Duodenal mucosa (tissue), 2 donors: ENCODE data around the gene HPX.
A peak's percentile ranks its signal among the peaks of the same experiment; 100 is the strongest.

Source experiments
- H3K27ac ChIP-seq: one replicate; pipeline ENCODE4 v1.7.0; 2013; ENCODE audit warnings: low read depth, low read length
- H3K27me3 ChIP-seq, 2 donors: one replicate each; pipeline ENCODE4 v1.7.0; 2013; ENCODE audit warnings: low read length in 2 of 2, control low read depth in 1 of 2; ENCODE audit not compliant: insufficient read depth in 2 of 2, control insufficient read depth in 1 of 2
- H3K36me3 ChIP-seq, 2 donors: one replicate each; pipeline ENCODE4 v1.7.0; 2013; ENCODE audit warnings: low read length in 2 of 2, control low read depth in 1 of 2; ENCODE audit not compliant: insufficient read depth in 2 of 2, control insufficient read depth in 1 of 2
- H3K4me1 ChIP-seq, 2 donors: one replicate each; pipeline ENCODE4 v1.7.0; 2013; ENCODE audit warnings: low read length in 2 of 2, control low read depth in 1 of 2; ENCODE audit not compliant: insufficient read depth in 2 of 2, control insufficient read depth in 1 of 2
- H3K4me3 ChIP-seq, 2 donors: one replicate each; pipeline ENCODE4 v1.7.0; 2013; ENCODE audit warnings: low read length in 2 of 2, low read depth in 1 of 2
- H3K9ac ChIP-seq, 2 donors: one replicate each; pipeline ENCODE4 v1.7.0; 2013; ENCODE audit warnings: low read length in 2 of 2, low read depth in 1 of 2
- H3K9me3 ChIP-seq, 2 donors: one replicate each; pipeline ENCODE4 v1.7.0; 2013; ENCODE audit warnings: low read length in 2 of 2, control low read depth in 1 of 2; ENCODE audit not compliant: control insufficient read depth in 1 of 2

Gene HPX

DNA sequence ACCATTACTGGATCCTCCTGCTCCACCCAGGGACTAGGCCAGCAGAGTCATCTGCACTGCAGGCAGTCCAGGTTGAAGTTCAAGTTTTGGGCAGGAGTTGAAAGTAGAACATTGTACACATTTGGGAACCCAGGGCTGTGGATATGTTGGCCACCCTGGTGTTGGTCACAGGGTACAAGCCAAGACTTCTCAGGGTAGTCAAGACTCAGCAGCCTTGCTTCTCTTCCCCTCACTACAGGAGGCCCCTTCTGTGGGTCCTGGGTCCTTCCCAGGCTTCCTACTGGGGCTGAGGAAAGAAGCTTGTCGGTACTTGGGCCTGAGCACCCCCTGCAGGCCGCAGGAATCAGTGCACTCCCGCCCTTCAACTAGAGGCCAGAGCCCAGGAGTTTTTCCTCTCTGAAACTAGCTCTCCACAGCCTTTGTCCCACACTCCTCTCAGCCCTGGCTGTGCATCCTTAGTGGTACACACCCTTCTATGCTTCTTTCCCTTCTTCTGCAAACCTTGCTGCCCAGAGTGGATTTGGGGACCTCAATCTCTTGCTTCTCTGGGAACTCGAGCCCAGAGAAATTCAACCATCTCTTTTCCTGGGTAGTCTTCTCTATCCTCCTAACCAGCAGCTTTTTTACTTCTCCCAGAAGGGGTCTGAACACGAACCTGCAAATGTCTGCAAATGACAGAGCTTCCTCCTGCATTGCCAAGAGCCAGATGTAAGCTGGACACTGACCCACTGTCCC lies 2.6 kb upstream of the HPX start:
- peaks cover 0 to 5% of the 10 kb centered on the region in 2 donors for H3K4me1 ChIP-seq
- no peaks in the 10 kb centered on the region for H3K27me3 ChIP-seq
- H3K9me3 ChIP-seq: no peaks in the 10 kb centered on the region
- H3K27ac ChIP-seq: no peak overlapping the region
- H3K36me3 ChIP-seq: peaks cover 0 to 4% of the 10 kb centered on the region in 2 donors
- H3K9ac ChIP-seq: no peak overlapping the region
- no peak overlapping the region for H3K4me3 ChIP-seq

DNA sequence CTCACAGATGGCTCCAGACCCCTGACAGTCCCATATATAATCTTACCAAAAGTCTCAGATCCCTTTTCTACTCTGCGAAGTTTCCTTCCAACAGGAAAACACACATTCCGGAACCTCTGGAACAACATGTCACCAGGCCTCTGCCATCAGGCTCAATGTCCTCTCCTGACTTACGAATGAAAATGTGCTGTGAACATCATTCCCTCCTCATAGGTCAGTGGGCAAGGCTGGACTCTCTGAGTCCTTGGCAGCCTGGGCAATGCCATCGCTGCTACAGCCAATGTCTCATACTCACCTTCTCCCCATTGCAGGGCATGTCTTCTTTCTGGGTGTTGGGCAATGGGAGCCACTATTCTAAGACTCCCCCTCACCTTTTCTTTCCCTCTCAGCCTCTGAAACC lies 1.7 kb upstream of the HPX start:
- no peaks in the 10 kb centered on the region for H3K9me3 ChIP-seq
- no peak overlapping the region for H3K9ac ChIP-seq
- H3K4me1 ChIP-seq: peaks cover 0 to 9% of the 10 kb centered on the region in 2 donors
- no peak overlapping the region for H3K27ac ChIP-seq
- peaks cover 0 to 4% of the 10 kb centered on the region in 2 donors for H3K36me3 ChIP-seq
- no peak overlapping the region for H3K4me3 ChIP-seq
- no peaks in the 10 kb centered on the region for H3K27me3 ChIP-seq

DNA sequence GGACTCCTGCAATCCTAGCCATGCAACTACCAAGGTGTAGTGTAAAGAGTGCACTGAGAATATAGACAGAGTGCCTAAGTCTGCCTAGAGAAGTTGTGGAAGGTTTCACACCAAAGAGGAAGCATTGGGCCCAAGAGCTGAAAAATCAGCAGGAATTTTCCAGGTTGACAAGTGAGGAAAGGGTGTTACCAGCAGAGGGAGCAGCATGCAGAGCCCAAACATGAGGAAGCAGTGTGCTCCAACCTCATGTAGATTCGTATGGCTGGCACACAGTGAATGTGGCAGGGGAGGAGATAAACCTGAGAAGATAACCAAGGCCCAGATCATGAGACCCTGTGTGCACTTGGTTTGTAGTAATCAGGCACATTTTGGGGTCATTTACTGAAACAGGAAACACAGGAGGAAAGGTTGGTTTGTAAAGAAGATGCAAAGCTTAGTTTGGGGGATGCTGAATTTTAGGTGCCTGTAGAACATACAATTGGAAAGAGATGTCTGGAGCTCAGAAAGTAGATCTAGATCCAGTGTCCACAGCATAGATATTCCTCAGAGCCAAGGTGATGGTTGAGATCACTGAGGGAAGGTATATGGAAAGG lies 1.7 kb downstream of the HPX start:
- H3K9me3 ChIP-seq: no peaks in the 10 kb centered on the region
- no peak overlapping the region for H3K27ac ChIP-seq

DNA sequence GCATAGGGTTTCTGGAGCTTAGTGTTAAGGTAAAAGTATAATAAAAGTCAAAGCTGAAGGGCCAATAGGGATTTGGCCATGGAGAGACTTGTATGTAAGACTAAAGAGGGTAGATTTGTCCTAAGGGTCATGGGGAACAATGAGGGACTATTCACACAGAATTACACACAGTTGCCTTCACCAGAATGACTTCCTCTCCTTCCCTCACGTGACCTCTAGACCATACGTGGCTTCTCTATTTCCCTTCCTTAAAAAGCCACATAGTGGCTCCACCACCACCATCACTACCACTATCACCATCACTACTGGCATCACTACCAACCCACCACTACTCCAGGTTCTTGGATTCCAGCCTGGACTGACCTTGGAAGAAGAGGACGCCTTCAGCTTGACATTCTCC lies 2.8 kb downstream of the HPX start:
- Histone ChIP-seq H3K36me3 (no peaks in the 10 kb centered on the region), H3K27ac (no peak overlapping the region), H3K27me3 (no peaks in the 10 kb centered on the region)

More for the DNA sequence above, 1.7 kb downstream of the HPX start:
- Histone ChIP-seq H3K4me1 (peaks cover 0 to 9% of the 10 kb centered on the region in 2 donors), H3K4me3 (no peak overlapping the region), H3K9ac (no peak overlapping the region), H3K36me3 (no peaks in the 10 kb centered on the region), H3K27me3 (no peaks in the 10 kb centered on the region)

DNA sequence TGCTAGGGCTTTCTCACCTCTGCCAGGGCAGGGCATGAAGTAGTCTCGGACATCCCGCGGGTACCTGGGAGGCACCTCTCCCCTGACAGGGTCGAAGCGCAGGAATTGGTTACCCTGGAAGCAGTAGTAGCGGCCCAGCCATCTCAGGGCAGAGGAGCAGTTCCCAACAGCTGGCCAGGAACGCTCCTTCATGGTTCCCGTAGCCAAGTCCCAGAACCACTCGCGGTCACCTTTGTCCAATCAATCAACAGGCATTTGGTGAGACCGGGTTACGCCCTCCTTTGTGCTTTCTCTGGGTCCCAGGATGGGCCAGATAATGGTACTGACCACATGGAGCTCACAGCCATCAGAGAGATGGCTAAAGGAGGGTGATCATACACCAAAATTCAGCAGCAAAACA lies 3.4 kb downstream of the HPX start:
- H3K9me3 ChIP-seq: no peaks in the 10 kb centered on the region
- H3K4me1 ChIP-seq: peaks cover 0 to 9% of the 10 kb centered on the region in 2 donors
- no peaks in the 10 kb centered on the region for H3K36me3 ChIP-seq
- no peak overlapping the region for H3K4me3 ChIP-seq
- no peak overlapping the region for H3K27ac ChIP-seq
- no peaks in the 10 kb centered on the region for H3K27me3 ChIP-seq
- no peak overlapping the region for H3K9ac ChIP-seq

More for the DNA sequence above, 2.8 kb downstream of the HPX start:
- Histone ChIP-seq H3K9me3 (no peaks in the 10 kb centered on the region), H3K9ac (no peak overlapping the region), H3K4me1 (peaks cover 0 to 9% of the 10 kb centered on the region in 2 donors), H3K4me3 (no peak overlapping the region)

DNA sequence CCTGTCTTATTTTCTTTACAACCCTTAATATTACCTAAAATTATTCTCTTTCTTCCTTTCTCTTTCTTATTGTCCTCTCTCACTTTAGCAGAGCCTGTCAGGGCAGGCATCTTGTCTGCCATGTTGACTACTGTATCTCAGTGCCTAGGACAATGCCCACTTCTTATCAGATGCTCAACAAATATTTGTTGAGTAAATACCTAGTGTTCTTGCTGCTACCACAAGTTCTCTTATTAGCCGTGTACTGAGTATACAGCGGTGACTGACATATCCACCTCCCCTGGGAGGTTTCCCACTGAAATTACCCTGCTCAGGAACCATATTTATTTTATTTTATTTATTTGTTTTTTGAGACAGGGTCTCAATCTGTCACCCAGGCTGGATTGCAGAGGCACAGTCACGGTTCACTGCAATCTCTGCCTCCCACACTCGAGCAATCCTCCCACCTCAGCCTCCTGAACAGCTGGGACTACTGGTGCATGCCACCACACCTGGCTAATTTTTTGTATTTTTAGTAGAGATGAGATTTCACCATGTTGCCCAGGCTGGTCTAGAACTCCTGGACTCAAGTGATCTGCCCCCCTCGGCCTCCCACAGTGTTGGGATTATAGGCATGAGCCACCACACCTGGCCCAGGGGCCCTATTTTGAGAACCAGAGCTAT lies 6.7 kb downstream of the HPX start:
- H3K36me3 ChIP-seq: no peaks in the 10 kb centered on the region
- H3K9ac ChIP-seq: no peak overlapping the region
- peaks cover 0 to 9% of the 10 kb centered on the region in 2 donors for H3K4me1 ChIP-seq
- H3K27me3 ChIP-seq: no peaks in the 10 kb centered on the region
- no peak overlapping the region for H3K27ac ChIP-seq
- no peak overlapping the region for H3K4me3 ChIP-seq
- H3K9me3 ChIP-seq: no peaks in the 10 kb centered on the region

DNA sequence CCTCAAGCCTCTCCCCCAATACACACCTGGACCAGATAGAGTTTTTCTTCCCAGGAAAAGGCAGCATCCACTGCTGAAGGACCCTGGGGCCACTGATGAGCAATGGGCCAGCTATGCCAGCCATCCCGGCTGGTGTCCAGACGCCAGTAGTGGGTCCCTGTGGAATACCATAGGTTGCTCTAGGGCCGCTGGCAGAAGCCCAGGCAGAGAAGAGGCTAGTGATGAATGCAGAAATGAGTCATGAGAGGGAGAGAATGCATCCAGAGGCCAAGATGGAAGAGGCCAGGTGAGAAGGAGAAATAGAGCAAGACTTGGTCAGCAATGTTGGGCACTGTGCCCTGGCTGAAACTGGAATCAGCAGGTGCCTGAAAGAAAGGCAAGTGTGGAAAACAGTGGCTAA lies 8.9 kb downstream of the HPX start:
- Histone ChIP-seq H3K27me3 (no peaks in the 10 kb centered on the region), H3K4me3 (no peak overlapping the region), H3K9me3 (no peaks in the 10 kb centered on the region), H3K9ac (no peak overlapping the region), H3K27ac (no peak overlapping the region), H3K4me1 (no peaks in the 10 kb centered on the region), H3K36me3 (no peaks in the 10 kb centered on the region)

DNA sequence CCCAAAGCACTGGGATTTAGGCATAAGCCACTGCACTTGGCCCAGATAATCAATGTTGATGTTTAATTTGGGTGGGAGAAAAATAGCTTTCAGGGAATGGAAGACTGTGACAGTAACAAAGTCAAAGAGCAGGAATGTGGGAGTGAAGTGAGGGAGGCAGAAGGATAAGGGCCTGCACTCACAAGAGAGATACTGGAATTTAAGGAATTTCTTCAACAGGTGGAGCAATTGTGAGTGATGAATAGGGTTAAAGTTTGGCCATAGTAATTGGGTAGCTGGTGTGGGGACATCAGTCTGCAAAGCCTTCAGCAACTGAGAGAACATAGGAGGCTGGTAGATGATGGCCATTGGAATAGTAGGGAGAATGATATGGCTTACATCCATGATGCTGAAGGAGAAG lies 13.3 kb downstream of the HPX start:
- H3K27me3 ChIP-seq: peaks cover 0 to 4% of the 10 kb centered on the region in 2 donors
- no peak overlapping the region for H3K4me3 ChIP-seq
- H3K27ac ChIP-seq: no peak overlapping the region
- no peaks in the 10 kb centered on the region for H3K36me3 ChIP-seq
- no peak overlapping the region for H3K9ac ChIP-seq
- H3K9me3 ChIP-seq: no peaks in the 10 kb centered on the region
- no peaks in the 10 kb centered on the region for H3K4me1 ChIP-seq

DNA sequence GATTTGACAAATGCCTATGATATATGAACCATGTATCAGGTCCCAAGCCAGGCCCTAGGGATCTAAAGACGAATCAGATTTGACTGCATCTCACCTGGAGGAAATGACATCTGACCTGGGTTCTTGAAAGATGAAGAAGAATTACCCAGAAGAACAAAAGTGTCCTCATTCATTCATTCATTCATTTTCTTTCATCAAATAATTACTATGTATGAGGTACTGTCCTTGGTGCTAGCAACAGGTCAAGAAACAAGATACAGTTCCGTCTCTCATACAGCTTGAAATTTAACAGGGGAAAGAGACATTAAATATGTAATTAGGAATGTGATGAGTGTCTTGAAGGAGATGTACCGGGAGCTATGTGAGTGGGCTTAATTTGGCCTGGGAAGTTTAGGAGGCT lies 20.1 kb downstream of the HPX start:
- Histone ChIP-seq H3K36me3 (no peaks in the 10 kb centered on the region), H3K4me1 (peaks cover 4 to 6% of the 10 kb centered on the region in 2 donors), H3K27me3 (peaks cover 0 to 11% of the 10 kb centered on the region in 2 donors), H3K27ac (no peak overlapping the region), H3K4me3 (no peak overlapping the region), H3K9me3 (no peaks in the 10 kb centered on the region), H3K9ac (no peak overlapping the region)

DNA sequence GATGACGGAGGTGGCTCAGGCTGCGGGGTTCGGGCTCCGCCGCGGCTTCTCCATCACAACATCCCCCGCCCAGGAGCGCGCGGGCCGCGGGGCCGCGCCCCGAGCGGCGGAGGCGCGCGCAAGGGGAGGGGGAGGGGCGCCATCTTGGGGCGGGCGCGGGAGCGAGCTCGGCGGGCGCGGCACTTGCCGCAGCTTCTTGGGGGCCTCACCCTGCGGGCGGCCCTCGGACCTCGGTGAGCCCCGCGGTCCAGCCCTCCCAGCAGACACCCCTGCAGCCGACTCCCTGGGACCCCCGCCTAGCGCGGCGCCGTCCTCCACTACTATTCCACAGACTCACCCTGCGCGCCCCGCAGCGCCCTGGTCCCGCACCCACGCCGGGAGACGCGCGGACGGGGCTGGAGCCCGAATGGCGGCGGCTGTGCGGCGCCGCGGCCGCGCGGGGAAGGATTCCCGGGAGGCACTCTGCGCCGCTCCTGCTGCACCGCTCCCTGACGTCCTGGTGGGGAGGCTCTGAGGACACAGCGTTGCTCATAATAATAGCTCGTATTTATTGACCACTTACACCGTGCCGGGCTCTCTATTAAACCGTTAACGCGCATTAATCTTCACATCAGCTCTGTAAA lies 21.7 kb downstream of the HPX start, which contains the start of gene APBB1:
APBB1 (minus strand) TSS at position 86 of the 623 bp plus-strand sequence. CDS start 7,747 bp downstream, outside the sequence.
- H3K9ac ChIP-seq: peak within 1 kb of the TSS; percentile 61 to 68
- H3K36me3 ChIP-seq: no peaks in the 10 kb centered on the region
- peak within 1 kb of the TSS; percentile 66 for H3K27ac ChIP-seq
- peaks cover 0 to 8% of the 10 kb centered on the region in 2 donors for H3K27me3 ChIP-seq
- H3K9me3 ChIP-seq: no peaks in the 10 kb centered on the region
- peaks cover 4 to 13% of the 10 kb centered on the region in 2 donors for H3K4me1 ChIP-seq
- peak within 1 kb of the TSS; percentile 65 to 77 for H3K4me3 ChIP-seq
